M059J (cell line): Measurements from ENCODE around the gene FITM1. TPM values are rescaled to one million over a fixed set of nuclear protein-coding genes. Genes with fewer than 3 reads are reported as not detected.

Experiments
- DNase-seq: peaks from one replicate; pipeline ENCODE4 v3.0.0-alpha.2; 2012; ENCODE audit warnings: low read depth
- total RNA-seq: library from RNA; depleted of rRNA; stranded (reverse); fragments of >200 nt; shearing (Covaris generic); gene quantifications from 2 replicates; pipeline ENCODE4 v1.2.3, GENCODE V29; 2014

FITM1 gene
- total RNA-seq, 1 experiment from 2014 or later, result 0.27 TPM

DNA sequence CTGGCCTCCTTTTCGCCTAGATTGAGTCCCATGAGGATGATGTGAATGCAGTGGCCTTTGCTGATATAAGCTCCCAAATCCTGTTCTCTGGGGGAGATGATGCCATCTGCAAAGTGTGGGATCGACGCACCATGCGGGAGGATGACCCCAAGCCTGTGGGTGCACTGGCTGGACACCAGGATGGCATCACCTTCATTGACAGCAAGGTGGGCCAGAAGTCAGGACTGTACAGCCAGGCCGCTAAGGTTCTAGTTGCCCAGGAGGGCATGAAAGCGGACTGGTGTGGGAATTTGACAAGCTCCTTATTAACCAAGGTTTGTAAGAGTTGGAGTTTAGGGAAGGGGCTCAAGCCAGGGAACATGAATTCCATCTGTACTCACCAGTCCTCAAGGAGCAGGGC, 10.8 kb upstream of the FITM1 start:
- no peak for DNase-seq

- DNase-seq, result no peak
These were observed 9.2 kb upstream of the FITM1 start for GRCh38 chr14:24121210-24121609.

GRCh38 chr14:24122416-24122815, 8.0 kb upstream of the FITM1 start:
- DNase-seq, result no peak

DNA sequence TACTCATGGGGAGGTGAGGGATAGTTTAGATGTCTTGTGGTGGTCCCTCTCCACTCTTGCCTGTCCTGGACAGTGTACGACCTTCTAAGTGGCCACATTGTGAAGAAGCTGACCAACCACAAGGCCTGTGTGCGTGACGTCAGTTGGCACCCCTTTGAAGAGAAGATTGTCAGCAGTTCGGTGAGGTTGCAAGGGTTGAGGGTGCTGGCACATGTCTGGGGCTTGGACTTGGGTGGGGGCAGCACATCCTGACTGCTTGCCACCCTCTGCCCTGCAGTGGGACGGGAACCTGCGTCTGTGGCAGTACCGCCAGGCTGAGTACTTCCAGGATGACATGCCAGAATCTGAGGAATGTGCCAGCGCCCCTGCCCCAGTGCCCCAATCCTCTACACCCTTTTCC, 7.6 kb upstream of the FITM1 start:
- DNase-seq, result no peak

DNA sequence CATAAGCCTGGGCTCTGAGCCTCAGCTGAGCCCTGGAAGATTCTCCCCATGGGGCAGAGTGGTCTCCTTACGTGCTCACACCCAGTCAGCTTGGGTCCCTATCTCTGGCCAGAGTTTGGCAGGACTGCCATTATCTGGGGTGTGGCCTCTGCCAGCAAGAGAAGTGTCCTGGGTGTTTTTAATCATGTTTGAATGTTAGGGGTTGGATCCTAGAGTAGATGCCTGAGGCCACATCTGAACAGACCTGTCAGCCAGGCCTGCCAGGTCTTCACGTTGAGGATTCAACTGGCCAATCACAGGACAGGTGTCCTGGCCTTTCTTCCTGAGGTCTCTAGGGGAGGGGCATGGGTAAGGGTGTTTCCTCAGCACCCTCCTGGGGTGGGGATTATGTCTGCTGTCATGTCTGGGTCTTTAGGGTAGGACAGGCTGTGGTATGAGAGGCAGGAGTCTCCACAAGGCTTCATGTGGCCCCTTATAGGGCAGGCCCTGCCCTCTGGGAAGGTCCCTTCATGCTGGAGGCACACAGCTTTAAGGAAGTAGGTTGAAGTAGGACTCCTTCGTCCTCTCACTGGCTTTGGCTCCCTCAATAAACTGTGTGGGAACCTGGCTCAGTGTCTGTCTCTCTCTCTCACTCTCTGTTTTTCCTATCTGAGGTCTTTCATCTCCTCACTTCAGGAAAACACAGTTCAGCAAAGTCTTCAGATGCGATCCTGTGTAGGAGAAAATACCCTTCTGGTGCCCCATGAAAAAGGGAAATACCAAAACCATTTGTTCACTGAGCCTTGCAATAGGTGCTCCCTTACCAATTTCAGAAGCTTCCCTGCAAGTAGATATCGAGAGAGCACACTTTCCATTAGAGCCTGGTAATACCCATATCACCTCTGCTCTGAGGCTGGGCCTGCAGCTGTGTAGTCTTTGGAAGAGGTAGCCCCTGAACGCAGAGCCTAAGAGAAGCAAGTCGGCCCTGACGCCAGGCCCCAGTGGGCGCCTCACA, 6.7 kb upstream of the FITM1 start:
- DNase-seq, result no peak

- DNase-seq, result no peak
These were observed 3.5 kb upstream of the FITM1 start for GRCh38 chr14:24126939-24127338.

- no peak for DNase-seq
These were observed 2.8 kb upstream of the FITM1 start for GRCh38 chr14:24127673-24128072.

DNA sequence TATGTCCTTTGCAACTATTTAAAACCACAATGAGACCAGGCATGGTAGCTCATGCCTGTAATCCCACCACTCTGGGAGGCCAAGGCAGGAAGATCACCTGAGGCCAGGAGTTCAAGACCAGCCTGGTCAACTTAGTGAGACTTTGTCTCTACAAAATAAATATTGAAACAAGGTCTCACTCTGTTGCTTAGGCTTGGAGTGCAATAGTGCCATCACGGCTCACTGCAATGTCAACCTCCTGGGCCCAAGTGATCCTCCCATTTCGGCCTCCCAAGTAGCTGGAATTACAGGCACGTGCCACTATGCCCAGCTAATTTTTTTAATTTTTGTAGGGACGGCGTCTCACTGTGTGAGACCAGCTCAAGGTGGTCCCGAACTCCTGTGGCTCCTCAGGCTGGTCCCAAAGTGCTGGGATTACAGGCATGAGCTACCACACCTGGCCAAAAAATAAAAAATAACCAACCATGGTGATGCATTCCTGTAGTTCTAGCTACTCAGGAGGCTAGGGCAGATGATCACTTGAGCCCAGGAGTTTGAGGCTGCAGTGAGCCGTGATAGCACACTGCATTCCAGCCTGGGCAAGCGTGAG, 955 bp upstream of the FITM1 start:
- no peak for DNase-seq

- no peak for DNase-seq
These were observed 474 bp downstream of the FITM1 start for GRCh38 chr14:24130717-24131548.

GRCh38 chr14:24131549-24131966, 1.1 kb downstream of the FITM1 start:
- DNase-seq, result no peak

DNA sequence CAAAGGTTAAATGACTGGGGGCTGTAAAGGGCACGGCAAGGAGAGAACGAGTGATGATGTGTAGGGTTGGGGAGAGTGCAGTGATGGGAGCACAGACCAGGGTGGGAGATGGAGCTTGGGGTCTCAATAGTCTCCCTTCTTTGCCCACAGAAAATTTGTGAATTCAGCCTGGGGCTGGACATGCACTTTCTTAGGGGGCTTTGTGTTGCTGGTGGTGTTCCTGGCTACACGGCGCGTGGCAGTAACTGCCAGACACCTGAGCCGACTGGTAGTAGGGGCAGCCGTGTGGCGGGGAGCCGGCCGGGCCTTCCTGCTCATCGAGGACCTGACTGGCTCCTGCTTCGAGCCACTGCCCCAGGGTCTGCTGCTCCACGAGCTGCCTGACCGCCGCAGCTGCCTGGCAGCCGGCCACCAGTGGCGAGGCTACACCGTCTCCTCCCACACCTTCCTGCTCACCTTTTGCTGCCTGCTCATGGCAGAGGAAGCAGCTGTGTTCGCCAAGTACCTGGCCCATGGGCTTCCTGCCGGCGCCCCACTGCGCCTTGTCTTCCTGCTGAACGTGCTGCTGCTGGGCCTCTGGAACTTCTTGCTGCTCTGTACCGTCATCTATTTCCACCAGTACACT, 1.7 kb downstream of the FITM1 start:
- DNase-seq, result no peak

GRCh38 chr14:24132976-24133375, 2.5 kb downstream of the FITM1 start:
- no peak for DNase-seq

DNA sequence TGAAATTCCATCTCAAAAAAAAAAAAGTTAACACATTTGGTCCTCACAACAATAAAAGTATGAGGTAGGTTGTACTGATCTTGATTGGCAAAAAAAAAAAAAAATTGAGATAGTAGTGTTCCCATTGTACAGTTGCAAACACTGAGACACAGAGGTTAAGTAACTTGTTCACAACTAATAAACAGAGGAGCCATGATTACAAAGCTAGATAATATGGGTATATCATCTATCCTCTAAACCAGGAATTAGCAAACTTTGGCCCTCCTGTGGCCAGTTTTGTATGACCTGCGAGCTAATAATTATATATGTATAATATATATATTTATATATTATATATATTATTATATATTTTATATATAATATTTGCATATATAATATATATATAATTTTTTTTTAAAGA, 3.3 kb downstream of the FITM1 start:
- no peak for DNase-seq

GRCh38 chr14:24135584-24135833, 5.0 kb downstream of the FITM1 start:
- no peak for DNase-seq

- peak; percentile 81 for DNase-seq
These were observed 5.6 kb downstream of the FITM1 start, which contains the start of gene PSME1 for GRCh38 chr14:24135834-24136683. Gene PSME1 (plus strand): TSS chr14:24136194. CDS start chr14:24136263, 69 bp downstream.

GRCh38 chr14:24136684-24137528, 6.4 kb downstream of the FITM1 start:
- DNase-seq, result no peak

DNA sequence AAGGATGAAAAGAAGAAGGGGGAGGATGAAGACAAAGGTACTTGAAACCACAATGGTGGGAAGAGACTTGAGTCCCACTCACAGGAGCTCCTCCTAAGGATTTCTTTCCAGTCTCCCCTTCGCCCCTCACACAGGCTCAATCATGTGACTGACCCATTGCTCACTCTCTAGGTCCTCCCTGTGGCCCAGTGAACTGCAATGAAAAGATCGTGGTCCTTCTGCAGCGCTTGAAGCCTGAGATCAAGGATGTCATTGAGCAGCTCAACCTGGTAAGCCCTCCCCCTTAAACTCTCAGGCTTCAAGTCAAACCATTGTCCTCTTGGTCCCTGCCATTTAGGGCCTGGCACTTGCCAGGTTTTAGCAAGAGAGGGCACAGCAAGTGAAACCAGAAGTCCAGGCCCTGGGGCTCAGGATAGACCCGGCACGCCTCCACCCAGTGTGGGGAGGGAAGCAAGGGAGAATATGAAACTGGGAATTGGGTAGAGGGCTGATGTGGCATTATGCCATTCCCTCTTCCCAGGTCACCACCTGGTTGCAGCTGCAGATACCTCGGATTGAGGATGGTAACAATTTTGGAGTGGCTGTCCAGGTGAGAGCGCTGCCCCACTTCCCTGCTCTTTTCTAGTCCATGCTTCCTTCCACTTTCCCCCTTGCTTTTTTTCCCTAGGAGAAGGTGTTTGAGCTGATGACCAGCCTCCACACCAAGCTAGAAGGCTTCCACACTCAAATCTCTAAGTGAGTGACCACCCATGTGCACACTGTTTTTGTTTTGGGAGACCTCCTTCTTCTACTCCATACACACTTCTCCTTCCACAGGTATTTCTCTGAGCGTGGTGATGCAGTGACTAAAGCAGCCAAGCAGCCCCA, 7.3 kb downstream of the FITM1 start:
- DNase-seq, result no peak

- DNase-seq, result no peak
These were observed 8.2 kb downstream of the FITM1 start for GRCh38 chr14:24138396-24139271.
